Measurements from ENCODE around the gene PPP6R1.
A peak's percentile ranks its signal among the peaks of the same experiment; 100 is the strongest.
"Not testable (repeated sequence)": the region's sequence is repeated elsewhere in the genome, so short reads cannot be mapped to it uniquely, and the experiment has no call there.

PPP6R1 gene

GRCh38 chr19:55229789-55230182 lies 29.0 kb downstream of the PPP6R1 start:
- H3K36me3 ChIP-seq (ENCODE audit: control insufficient read depth, insufficient read depth, low read length) = peaks cover 18% of the 10 kb centered on the region
- no peaks in the 10 kb centered on the region for H3K9me3 ChIP-seq (ENCODE audit: control insufficient read depth, low read length)
- peak overlapping the region; percentile 15 for H3K9ac ChIP-seq (ENCODE audit: low read length)
- H3K4me1 ChIP-seq (ENCODE audit: control insufficient read depth, insufficient read depth, low read length) = peaks cover 19% of the 10 kb centered on the region
- H3K4me3 ChIP-seq (ENCODE audit: low read length) = no peak overlapping the region
- no peaks in the 10 kb centered on the region for H3K27me3 ChIP-seq (ENCODE audit: control insufficient read depth, insufficient read depth, low read length)

DNA sequence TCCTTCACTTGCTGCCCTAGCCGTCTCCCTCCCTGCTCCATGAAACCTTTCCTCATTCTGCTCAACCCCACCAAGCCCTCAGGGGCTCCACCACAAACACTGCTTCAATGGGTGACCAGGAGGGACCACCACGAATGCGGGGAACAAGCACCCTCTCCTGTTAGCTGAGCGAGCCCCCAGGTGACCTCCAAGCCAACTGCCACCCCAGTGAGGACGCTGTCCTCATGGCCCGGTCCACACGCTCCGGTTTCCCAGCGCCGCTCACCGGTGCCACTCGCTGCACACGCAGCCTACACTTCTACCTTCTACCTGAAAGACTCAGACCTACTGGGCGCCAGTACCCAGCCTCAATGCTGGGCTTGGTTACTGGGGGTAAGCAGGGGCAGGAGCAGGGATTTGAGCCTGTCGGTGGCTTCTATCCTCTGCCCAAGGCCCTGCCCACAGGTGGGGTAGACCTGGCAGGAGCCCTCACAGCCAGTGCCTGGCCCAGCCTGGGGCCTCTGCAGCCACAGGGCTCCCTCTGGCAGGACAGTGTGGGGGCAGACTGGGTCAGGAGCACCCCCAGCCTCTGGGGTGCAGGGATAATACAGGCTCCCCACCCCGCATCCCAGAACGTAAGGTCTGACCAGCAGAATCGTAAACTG lies 29.6 kb downstream of the PPP6R1 start:
- H3K36me3 ChIP-seq (ENCODE audit: control insufficient read depth, insufficient read depth, low read length) = peaks cover 18% of the 10 kb centered on the region
- no peak overlapping the region for H3K4me3 ChIP-seq (ENCODE audit: low read length)
- peaks cover 19% of the 10 kb centered on the region for H3K4me1 ChIP-seq (ENCODE audit: control insufficient read depth, insufficient read depth, low read length)
- H3K9me3 ChIP-seq (ENCODE audit: control insufficient read depth, low read length) = no peaks in the 10 kb centered on the region
- no peaks in the 10 kb centered on the region for H3K27me3 ChIP-seq (ENCODE audit: control insufficient read depth, insufficient read depth, low read length)
- H3K9ac ChIP-seq (ENCODE audit: low read length) = peak overlapping the region; percentile 15

- Histone ChIP-seq H3K36me3 (ENCODE audit: control insufficient read depth, insufficient read depth, low read length) (peaks cover 18% of the 10 kb centered on the region), H3K4me3 (ENCODE audit: low read length) (no peak within 1 kb of the TSS), H3K27me3 (ENCODE audit: control insufficient read depth, insufficient read depth, low read length) (no peaks in the 10 kb centered on the region), H3K4me1 (ENCODE audit: control insufficient read depth, insufficient read depth, low read length) (peaks cover 19% of the 10 kb centered on the region), H3K9ac (ENCODE audit: low read length) (peak within 1 kb of the TSS; percentile 15), H3K9me3 (ENCODE audit: control insufficient read depth, low read length) (no peaks in the 10 kb centered on the region)
These were observed 30.3 kb downstream of the PPP6R1 start, which contains the start of gene TMEM86B for GRCh38 chr19:55228403-55229031. Gene TMEM86B, minus strand, starts transcription at chr19:55228763. Its CDS starts 22 bp downstream, at chr19:55228741.

- Histone ChIP-seq H3K36me3 (ENCODE audit: control insufficient read depth, insufficient read depth, low read length) (peaks cover 18% of the 10 kb centered on the region), H3K4me1 (ENCODE audit: control insufficient read depth, insufficient read depth, low read length) (peaks cover 19% of the 10 kb centered on the region), H3K9ac (ENCODE audit: low read length) (no peak overlapping the region), H3K9me3 (ENCODE audit: control insufficient read depth, low read length) (no peaks in the 10 kb centered on the region), H3K27me3 (ENCODE audit: control insufficient read depth, insufficient read depth, low read length) (no peaks in the 10 kb centered on the region), H3K4me3 (ENCODE audit: low read length) (no peak overlapping the region)
These were observed 30.8 kb downstream of the PPP6R1 start for GRCh38 chr19:55228015-55228391.

DNA sequence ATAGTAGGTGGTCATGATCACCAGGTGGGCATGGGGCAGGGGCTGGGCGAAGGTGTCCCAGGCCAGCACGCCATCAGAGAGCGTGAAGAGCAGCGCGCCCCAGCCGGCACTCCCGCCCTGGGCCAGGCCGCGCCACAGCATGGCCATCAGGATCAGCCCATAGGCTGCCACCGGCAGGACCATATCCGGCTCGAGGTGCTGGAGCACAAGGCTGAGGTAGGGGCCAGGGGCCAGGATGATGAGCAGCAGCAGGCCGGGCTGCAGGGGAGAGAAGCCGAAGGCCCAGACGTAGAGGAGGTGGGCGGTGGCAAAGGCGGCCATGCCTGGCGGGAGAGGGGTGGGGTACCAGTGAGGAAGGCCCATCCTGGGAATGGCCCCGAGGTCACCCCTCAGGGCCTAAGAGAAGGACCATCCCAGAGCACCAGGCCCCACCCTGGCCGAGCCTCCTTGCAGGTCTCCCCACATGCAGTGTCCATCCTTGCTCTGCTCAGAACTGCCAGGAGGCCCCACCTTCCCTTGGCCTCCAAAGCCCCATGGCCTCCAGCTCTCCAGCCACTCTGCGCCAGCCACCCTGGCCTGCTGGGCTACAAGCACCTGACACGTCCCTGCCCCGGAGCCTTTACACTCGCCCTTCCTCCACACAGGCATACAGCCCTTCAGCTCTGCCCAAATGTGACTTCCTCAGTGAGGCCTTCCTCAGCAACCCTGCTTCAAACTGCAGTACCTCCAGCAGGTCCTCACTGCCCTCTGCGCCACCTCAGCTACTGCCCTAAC lies 31.4 kb downstream of the PPP6R1 start:
- Histone ChIP-seq H3K4me3 (ENCODE audit: low read length) (no peak overlapping the region), H3K4me1 (ENCODE audit: control insufficient read depth, insufficient read depth, low read length) (peaks cover 19% of the 10 kb centered on the region), H3K9me3 (ENCODE audit: control insufficient read depth, low read length) (no peaks in the 10 kb centered on the region), H3K36me3 (ENCODE audit: control insufficient read depth, insufficient read depth, low read length) (peaks cover 18% of the 10 kb centered on the region), H3K27me3 (ENCODE audit: control insufficient read depth, insufficient read depth, low read length) (no peaks in the 10 kb centered on the region), H3K9ac (ENCODE audit: low read length) (no peak overlapping the region)

GRCh38 chr19:55226788-55227187 lies 32.0 kb downstream of the PPP6R1 start:
- H3K9me3 ChIP-seq (ENCODE audit: control insufficient read depth, low read length) = no peaks in the 10 kb centered on the region
- peaks cover 18% of the 10 kb centered on the region for H3K36me3 ChIP-seq (ENCODE audit: control insufficient read depth, insufficient read depth, low read length)
- H3K4me3 ChIP-seq (ENCODE audit: low read length) = no peak overlapping the region

GRCh38 chr19:55226273-55226672 lies 32.5 kb downstream of the PPP6R1 start:
- Histone ChIP-seq H3K9me3 (ENCODE audit: control insufficient read depth, low read length) (no peaks in the 10 kb centered on the region), H3K4me1 (ENCODE audit: control insufficient read depth, insufficient read depth, low read length) (peaks cover 19% of the 10 kb centered on the region), H3K4me3 (ENCODE audit: low read length) (no peak overlapping the region), H3K27me3 (ENCODE audit: control insufficient read depth, insufficient read depth, low read length) (no peaks in the 10 kb centered on the region), H3K36me3 (ENCODE audit: control insufficient read depth, insufficient read depth, low read length) (peaks cover 13% of the 10 kb centered on the region), H3K9ac (ENCODE audit: low read length) (no peak overlapping the region)

More at GRCh38 chr19:55226788-55227187, 32.0 kb downstream of the PPP6R1 start:
- Histone ChIP-seq H3K27me3 (ENCODE audit: control insufficient read depth, insufficient read depth, low read length) (no peaks in the 10 kb centered on the region), H3K4me1 (ENCODE audit: control insufficient read depth, insufficient read depth, low read length) (peaks cover 19% of the 10 kb centered on the region), H3K9ac (ENCODE audit: low read length) (no peak overlapping the region)

- Histone ChIP-seq H3K4me3 (ENCODE audit: low read length) (no peak overlapping the region), H3K36me3 (ENCODE audit: control insufficient read depth, insufficient read depth, low read length) (peaks cover 10% of the 10 kb centered on the region), H3K9me3 (ENCODE audit: control insufficient read depth, low read length) (no peaks in the 10 kb centered on the region), H3K27me3 (ENCODE audit: control insufficient read depth, insufficient read depth, low read length) (no peaks in the 10 kb centered on the region), H3K4me1 (ENCODE audit: control insufficient read depth, insufficient read depth, low read length) (peaks cover 19% of the 10 kb centered on the region), H3K9ac (ENCODE audit: low read length) (no peak overlapping the region)
These were observed 33.3 kb downstream of the PPP6R1 start for GRCh38 chr19:55225415-55225958.

- not testable (repeated sequence) for H3K36me3 ChIP-seq (ENCODE audit: control insufficient read depth, insufficient read depth, low read length); H3K27me3 ChIP-seq (ENCODE audit: control insufficient read depth, insufficient read depth, low read length); H3K4me3 ChIP-seq (ENCODE audit: low read length); H3K9me3 ChIP-seq (ENCODE audit: control insufficient read depth, low read length); H3K9ac ChIP-seq (ENCODE audit: low read length)
- peaks cover 19% of the 10 kb centered on the region for H3K4me1 ChIP-seq (ENCODE audit: control insufficient read depth, insufficient read depth, low read length)
These were observed 34.0 kb downstream of the PPP6R1 start for GRCh38 chr19:55224679-55225414.

- no peak overlapping the region for H3K4me3 ChIP-seq (ENCODE audit: low read length)
- H3K27me3 ChIP-seq (ENCODE audit: control insufficient read depth, insufficient read depth, low read length) = no peaks in the 10 kb centered on the region
- H3K9ac ChIP-seq (ENCODE audit: low read length) = no peak overlapping the region
- no peaks in the 10 kb centered on the region for H3K9me3 ChIP-seq (ENCODE audit: control insufficient read depth, low read length)
- peaks cover 14% of the 10 kb centered on the region for H3K4me1 ChIP-seq (ENCODE audit: control insufficient read depth, insufficient read depth, low read length)
- peaks cover 10% of the 10 kb centered on the region for H3K36me3 ChIP-seq (ENCODE audit: control insufficient read depth, insufficient read depth, low read length)
These were observed 34.7 kb downstream of the PPP6R1 start for GRCh38 chr19:55224038-55224665.

- no peaks in the 10 kb centered on the region for H3K9me3 ChIP-seq (ENCODE audit: control insufficient read depth, low read length)
- peaks cover 9% of the 10 kb centered on the region for H3K4me1 ChIP-seq (ENCODE audit: control insufficient read depth, insufficient read depth, low read length)
- peaks cover 10% of the 10 kb centered on the region for H3K36me3 ChIP-seq (ENCODE audit: control insufficient read depth, insufficient read depth, low read length)
- no peak overlapping the region for H3K4me3 ChIP-seq (ENCODE audit: low read length)
- no peak overlapping the region for H3K9ac ChIP-seq (ENCODE audit: low read length)
- no peaks in the 10 kb centered on the region for H3K27me3 ChIP-seq (ENCODE audit: control insufficient read depth, insufficient read depth, low read length)
These were observed 35.4 kb downstream of the PPP6R1 start for GRCh38 chr19:55223291-55224037.
